SW 1271 (cell line): ENCODE measurements around the gene FADS3.
"Not testable (repeated sequence)": the region's sequence is repeated elsewhere in the genome, so short reads cannot be mapped to it uniquely, and the experiment has no call there.

ENCODE experiments used
- DNase-seq, 2 experiments: peaks; one replicate each; lab custom pipeline; 2025; lab: John Stamatoyannopoulos, UW

The FADS3 gene

DNA sequence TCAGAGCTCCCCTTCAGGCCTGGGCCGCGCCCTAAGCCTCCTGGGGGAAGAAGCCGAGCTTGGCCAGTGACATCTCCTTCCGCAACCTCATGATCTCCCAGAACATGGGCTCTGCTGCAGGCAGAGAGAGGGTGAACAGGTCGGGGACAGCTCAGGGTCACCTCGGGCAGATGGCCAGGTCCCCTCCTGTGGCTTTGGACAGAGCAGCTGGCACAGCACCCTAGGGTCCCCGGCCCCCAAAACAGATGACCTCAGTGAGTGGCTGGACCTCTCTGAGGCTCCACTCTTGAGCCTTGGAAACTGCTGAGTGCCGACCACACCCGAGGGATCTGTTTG is 6.9 kb upstream of the FADS3 start:
- DNase-seq, result no peak

DNA sequence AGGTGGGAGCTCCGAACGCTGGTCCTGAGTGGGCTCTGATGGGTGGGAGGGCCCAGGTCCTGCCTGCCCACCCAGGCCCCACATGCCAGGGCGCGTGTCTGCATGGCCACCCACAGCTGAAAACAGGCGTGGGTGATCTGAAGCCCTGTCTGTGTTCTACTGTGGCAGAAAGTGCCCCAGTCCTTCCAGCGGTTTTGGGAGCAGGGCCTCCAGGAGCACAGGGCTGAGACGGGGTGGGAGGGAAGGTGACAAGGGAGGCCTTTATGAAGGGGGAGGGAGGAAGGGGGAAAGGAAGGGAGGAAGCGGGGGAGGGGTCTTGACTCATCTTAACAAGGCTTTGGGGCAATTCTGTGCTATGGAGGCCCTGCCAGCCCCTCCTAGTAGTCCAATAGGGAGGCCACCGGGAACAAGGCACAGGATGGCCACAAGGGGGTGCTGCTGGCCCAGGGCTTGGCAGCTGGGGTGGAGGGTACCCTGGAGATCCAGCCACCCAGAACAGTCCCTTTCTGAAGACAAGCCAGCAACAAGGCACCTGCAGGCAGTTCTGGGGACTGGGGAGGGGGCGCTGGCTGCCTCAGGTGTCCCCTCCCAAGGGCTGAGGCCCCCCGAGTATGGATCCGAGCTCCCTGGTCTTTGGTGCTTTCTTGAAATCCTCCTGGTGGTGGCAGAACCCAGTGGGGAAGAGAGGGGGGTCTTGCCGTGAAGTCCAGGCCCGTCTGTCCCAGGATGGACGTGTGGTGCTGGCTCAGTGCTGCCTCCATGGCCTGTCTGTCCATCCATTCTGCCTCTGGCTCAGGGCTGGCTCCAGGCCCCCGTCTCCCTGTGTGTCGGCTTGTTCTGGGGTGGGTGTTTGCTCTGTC is 6.3 kb upstream of the FADS3 start:
- peak in 1 of 2 experiments; percentile 55 for DNase-seq

DNA sequence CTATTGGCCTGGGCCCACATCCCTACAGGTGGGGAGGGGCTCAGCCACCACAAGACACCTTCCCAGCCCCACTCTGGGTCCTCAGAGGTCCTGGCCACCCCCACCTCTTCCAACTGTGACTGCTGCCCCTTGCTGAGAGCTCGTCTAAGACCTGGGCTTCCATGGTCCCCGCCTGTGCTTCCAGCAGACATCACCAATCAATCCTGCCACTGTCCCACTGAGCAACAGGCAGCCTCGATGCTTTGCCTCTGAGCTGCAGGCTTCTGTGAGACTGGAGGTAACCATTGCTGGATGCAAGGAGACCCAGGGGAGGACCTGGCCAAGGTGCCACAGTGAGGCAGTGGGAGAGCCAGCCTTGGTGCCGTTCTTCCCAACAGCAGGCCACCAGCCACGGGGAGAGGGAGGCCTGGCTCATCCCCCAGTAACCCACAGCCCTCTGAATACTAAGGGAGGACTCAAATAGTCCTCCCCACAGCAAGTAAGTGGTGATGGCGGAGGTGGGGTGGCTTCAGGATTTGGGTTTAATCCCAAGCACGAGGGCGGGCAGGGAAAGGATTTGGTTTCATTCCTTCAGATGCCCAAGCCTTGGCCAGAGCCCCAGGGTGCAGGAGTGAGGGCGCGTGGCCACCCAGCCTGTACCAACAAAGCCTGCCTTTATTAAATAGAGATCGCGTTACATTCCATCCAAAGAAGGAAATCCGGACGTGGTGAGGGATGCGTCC is 5.5 kb upstream of the FADS3 start:
- DNase-seq, result no peak

DNA sequence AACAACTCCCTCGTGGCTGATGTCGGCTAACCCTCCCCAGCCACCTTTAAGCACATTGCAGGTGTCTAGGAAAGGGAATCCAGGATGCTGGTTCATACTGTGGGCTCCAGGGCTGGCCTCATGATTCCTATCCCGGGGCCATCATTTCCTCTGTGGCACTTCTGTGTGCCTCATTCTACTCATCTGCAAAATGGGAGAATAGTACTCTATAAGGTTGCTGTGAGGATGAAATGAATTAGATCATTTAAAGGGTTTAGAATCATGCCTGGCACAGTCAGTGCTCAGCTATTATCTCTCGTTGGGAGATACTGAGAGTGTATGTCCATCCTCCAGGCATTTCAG is 4.3 kb upstream of the FADS3 start:
- no peak for DNase-seq

DNA sequence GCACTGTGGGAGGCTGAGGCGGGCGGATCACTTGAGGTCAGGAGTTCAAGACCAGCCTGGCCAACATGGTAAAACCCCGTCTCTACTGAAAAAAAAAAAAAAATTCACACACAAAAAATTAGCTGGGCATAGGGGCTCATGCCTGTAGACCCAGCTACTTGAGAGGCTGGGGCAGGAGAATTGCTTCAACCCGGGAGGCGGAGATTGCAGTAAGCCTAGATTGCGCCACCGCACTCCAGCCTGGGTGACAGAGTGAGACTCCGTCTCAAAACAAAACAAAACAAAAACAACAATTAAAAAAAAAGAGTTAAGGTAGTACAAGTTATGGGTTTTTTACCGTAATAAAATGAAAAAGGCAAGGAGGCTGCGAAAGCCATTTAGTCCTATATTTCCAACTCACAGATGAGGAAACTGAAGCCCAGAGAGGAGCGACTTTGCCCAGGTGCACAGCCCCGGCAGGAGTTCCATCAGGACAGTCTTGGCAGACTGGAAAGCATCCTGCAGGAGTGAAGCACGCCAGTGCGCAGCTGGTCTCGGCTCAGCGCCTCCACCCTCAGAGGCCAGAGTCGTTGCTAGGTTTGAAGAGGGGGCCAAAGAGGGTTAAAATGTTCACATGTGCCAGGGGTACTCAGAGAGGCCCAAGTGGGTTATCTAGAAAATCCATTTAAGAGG is 3.8 kb upstream of the FADS3 start:
- no peak for DNase-seq

DNA sequence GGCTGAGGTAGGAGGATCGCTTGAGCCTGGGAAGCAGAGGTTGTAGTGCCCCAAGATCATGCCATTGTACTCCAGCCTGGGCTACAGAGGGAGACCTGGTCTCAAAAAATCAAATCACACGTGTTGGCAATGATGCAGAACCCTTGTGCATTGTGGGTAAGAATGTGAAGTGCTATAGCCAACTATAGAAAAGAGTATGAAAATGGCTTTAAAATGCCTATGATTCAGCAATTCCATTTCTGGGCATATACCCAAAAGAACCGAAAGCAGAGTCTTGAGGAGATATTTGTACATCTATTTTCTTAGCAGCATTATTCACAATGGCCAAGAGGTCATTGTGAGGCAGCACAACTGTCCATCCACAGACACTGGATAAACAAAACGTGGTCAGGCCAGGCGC is 2.6 kb upstream of the FADS3 start:
- no peak for DNase-seq

DNA sequence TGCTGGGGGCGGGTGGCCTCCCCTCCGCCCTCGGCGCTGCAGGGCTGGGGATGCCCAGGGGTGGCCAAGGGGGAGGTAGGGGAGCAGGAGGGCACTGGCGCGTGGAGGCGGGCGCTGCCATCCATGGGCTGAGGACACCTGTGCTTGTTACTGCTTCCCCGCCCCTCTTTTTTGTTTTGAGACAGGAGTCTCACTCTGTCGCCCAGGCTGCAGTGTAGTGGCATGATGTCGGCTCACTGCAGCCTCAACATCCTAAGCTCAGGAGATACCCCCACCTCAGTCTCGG is 683 bp upstream of the FADS3 start:
- no peak for DNase-seq

DNA sequence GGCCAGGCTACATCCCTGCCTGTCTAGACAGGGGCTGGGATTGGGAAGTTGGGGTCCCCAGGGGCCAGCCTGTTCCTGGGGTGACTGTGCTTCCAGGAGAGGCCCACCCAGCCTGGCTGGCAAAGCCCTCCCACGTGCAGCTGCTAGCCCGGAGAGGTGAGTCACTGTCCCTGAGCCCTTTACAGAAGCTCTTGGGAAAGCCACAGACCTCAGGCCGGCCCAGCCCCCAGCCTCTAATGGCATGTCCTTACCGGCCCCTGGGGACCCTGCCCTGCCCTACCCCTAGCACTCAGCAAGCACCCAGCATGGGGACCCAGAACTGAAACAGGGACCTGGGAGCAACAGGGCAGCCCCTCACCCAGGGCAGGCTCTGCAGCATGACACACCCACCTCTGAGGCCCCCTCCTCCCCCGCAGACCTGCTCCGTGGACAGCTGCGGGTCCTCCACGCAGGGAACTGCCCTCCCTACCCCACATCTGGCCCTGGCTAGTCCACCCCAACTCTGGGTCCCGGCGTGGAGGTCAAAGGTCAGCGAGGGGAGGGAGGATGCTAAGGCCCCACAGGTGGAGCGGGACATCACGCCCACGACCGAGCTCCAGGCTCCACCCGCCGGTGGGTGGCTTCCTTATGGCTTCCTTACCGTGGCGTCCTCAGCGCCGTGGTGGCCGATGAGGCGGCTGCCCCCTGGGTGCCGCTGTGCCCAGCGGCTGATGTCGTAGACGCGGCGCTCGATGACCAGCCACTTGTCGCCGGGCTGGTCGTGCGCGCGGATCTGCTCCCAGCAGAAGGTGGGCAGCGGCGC is 615 bp downstream of the FADS3 start:
- peak; percentile 32 to 46 for DNase-seq

DNA sequence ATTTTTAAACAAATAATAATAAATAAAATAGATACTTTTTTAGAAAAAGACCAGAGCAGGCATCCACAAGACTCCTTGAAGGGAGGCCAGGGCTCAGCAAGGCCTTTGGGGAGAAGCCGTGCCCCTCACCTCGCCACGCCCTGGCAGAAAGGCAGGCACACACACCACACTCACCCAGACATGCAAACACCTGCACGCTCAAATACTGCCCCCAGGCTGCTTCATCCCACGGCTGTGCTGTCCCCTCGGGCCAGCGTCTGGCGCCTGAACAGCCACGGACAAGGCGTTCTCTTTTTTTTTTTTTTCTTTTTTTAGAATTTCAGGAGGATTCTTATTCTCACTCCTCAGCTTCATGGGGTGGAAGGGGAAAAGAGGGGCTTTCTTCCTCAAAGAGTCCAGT is 1.5 kb downstream of the FADS3 start:
- DNase-seq, result no peak

DNA sequence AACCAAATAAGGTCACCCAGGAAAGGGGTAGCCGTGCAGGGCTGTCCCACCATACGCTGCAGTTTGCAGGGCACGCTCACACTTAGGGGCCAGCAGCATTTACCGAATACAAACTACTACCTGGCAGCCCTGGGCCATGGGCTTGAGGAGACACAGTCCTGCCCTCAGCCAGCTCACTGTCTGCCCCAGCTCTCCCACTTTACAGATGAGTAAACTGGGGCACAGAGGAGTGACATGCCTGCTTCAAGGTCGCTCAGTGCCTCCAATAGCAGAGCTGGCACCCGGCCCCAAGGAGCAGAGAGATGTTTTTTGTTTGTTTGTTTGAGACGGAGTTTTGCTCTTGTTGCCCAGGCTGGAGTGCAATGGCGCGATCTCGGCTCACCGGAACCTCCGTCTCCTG is 2.8 kb downstream of the FADS3 start:
- no peak for DNase-seq

DNA sequence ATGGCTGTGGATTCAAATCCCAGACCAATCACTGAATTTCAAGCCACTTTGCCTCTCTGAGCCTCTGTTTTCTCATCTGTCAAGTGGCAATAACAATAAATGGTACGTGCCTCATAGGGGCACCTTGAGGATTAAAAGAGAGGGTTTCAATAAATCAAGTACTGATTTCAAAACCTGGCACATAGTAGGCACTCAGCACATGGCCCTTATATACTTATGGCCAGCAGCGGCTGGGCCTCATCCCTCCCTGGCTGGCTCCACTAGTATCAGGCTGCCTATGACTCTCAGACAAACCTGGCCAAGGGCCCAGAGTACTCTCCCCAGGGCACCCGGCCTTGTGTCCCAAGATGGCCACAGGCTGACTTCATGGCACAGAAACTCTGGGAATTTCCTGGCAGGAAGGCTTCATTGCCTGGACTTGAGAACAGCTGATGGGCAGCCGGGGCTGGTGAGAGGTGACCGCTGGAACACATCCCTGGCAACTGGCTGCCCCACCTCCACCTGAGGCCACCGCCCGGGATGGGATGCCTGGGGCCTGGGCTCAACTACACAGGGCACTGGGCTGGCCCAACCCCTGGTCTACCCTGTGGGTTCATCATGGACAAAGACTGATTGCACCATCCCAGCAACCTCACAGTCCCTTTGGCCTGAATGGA is 3.4 kb downstream of the FADS3 start:
- peak; percentile 86 to 88 for DNase-seq

DNA sequence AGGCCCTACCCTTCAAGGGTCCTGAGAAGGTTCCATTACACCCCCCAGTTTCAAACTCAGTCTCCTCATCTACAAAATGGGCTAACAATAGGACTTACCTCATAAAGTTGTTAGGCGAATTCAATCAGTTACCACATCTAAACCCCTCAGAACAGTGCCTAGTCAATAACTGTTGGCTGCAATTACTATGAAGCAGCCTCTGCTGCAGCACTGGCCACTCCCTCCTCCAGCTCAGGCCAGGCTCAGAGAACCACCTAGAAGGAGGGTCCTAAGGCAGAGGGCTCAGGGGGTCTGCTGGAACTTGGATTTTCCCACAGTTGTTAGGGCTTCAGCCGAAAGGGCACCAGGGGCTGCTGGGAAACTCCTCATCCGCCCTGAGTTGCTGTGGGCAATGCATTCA is 4.7 kb downstream of the FADS3 start:
- DNase-seq, result no peak

DNA sequence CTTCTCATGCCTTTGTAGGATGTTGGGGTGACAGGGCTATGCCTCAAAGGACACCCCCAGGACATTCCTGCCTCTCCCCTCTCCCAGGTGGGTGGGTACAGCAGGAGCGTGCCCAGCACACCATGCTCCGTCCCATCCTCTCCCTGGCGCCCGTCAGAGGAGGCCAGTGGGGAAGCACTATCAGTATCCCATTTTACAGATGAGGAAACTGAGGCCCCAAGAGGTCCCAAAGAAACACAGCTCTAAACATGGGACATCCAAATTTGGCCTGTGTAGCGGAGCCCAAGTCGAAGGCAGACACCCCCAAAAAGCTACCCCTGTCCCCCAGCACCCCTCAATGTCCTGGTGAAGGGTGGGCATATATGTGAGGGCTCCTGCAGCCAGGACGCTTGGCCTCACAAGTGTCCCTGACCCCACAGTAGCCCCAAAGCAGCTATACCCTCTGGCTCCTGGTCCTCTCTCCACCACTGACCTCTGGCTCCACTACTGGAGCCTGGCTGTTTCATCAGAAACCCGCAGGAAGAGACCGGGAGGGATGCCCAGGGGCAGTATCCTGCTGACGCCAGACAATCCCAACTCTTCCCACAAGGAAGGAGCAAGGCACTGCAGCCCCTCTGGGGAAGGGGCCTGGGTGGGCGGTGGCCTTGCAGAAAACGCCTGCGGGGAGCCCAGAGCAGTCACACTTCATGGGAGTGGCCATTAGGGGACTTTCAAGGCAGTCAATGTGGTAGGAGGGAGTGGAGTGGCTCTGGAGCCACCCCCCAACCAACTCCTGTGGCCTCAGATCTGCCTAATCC is 5.4 kb downstream of the FADS3 start:
- no peak for DNase-seq

DNA sequence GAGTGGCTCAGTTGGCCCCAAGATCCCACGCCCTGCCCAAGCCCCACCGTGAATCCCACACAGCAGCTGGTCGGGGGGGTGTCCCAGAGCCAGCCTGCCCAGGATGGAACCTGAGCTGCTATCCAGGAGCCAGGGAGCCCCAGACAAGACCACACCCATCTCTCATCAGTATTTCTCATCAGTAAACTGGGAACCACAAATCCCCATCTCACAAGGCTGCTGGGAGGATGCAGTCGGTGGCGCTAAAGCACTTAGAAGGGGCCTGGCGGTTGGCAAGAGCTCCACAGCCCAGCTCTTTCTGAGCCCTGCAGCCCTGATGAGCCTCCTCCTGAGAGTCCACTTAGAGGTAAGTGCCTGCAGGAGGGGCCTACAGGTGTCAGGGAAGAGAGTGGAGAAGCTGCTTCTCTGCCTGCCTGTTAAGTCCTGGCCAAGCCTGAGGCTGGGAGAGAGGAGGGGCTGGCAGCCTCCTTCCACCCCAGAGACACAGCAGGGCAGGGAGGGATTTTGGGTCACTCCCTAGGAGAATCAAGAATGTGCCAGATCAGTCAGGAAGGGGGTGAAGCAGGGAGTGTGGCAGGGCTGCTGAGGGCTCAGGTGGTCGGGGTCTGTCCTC is 6.1 kb downstream of the FADS3 start:
- no peak for DNase-seq

DNA sequence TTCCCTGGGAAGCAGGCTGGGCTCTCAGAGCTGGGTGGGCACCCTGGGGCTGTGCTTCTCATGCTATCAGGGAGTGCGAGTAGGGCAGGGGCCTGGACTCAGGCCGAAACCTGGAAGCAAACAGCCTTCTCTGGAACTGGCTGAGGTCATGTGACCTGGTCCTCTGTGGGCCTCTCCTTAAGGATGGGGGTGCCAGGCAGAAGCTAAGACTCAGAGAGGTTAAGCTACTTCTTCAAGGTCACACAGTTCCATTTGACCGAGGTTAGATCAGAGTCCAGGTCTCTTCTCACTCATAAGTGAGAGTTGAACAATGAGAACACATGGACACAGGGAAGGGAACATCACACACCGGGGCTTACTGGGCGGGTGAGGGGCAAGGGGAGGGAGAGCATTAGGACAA is 7.4 kb downstream of the FADS3 start:
- no peak for DNase-seq

DNA sequence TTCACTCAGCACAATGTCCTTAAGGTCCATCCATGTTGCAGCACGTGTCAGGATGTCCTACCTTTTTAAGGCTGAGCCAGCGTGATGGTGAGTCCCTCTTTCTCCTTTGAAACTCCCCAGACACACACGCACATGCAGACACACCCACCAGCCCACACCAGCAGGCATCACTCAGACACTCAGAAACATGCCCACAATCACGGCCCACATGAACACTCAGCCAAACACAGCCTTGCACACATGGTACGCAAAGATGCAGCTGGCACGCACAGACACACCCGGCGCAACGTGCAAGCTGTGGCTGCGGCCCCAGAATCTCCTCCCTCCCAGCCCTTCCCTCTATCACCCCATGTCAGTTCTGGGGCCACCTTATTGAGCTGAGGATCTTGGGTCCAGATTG is 8.0 kb downstream of the FADS3 start:
- DNase-seq, result no peak

DNA sequence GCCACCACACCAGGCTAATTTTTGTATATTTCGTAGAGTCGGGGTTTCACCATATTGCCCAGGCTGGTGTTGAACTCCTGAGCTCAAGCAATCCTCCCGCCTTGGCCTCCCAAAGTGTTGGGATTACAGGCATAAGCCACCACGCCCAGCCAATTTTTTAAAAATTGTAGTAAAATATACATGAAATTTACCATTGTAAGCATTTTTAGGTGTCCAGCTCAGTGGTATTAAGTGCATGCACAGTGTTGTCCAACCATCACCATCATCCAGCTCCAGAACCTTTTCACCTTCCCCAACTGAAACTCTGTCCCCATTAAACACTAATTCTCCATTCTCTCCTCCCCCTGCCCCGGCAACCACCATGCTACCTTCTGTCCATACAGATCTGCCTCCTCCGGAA is 8.5 kb downstream of the FADS3 start:
- no peak for DNase-seq

DNA sequence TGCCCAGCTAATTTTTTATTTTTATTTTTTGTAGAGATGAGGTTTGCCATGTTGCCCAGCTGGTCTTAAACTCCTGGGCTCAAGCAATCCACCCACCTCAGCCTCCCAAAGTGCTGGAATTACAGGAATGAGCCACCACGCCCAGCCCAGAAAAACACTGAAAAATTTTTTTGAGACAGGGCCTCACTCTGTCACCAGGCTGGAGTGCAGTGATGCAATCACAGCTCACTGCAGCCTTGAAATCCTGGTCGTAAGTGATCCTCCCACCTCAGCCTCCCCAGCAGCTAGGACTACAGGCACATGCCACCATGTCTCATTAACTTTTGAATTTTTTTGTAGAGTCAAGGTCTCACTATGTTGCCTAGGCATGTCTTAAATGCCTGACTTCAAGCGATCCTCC is 9.1 kb downstream of the FADS3 start:
- DNase-seq, result not testable (repeated sequence)

DNA sequence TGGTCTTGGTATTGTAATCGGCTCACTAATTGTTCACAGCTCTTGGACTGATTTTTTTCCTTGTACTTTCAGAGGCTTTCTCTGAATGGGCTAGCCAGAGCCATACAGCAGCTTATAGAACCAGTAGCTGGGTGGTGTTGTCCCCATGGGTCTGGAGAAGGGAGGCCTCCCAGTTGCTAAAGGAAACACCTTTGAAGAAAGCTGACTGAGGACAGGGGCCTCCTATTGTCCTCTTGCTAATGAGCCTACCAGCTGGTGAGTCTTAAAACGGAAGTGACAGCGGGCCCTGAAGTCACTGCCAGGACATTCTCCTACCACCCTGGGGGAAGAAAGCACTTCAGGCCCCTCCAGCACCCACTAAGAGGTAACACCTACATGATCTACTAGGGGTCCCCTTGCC is 9.9 kb downstream of the FADS3 start:
- DNase-seq, result no peak

DNA sequence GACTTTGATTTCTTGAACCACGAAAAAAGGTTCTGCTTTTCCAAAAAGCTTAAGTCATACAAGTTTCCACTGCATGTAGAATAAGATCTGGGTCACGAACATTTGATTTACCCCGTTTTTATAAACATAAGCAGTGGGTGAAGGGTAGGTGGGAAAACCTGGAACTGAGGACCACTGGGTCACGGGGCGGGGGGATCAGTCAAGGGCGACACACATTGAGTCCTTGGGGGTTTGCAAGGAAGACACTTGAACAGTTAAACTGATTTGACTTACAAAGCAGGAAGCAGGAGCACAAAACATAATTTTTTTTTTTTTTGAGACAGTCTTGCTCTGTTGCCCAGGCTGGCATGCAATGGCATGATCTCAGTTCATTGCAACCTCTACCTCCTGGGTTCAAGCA is 10.9 kb downstream of the FADS3 start:
- DNase-seq, result no peak

DNA sequence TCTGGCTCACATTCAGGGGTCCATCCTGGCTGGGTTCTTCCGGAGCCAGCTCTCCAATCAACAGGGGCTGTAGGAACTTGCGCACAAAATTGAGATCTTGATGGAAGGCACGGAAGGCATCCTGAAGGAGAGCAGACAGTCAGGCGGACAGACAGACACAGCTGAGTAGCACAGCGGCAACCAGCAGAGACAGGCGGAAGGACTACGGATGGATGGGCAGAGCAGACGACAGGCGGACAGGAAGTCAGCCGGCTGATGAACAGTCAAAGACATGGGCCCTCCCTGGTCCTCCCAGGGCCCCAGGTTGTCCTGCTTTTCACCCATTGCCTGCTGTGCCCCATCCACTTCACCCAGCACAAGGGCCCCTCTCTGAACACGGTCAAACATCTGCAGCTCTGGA is 11.3 kb downstream of the FADS3 start:
- DNase-seq, result no peak
